Ishikawa (cell line): ENCODE data around the gene SDR42E1.

Experiments used
- CEBPB ChIP-seq: IDR thresholded peaks from 2 replicates; pipeline ENCODE4 v1.6.1; 2012
- EGR1 ChIP-seq: IDR thresholded peaks from 2 replicates; pipeline ENCODE4 v1.6.1; 2012
- FOXM1 ChIP-seq: IDR thresholded peaks from 2 replicates; pipeline ENCODE4 v1.6.1; 2012; ENCODE audit warnings: low read depth, borderline replicate concordance
- REST ChIP-seq: IDR thresholded peaks from 2 replicates; pipeline ENCODE4 v1.6.1; 2012; ENCODE audit warnings: low read depth, mild to moderate bottlenecking
- ZBTB7A ChIP-seq: IDR thresholded peaks from 2 replicates; pipeline ENCODE4 v1.6.1; 2012; ENCODE audit warnings: low read depth

GRCh38 chr16:82042846-82043245, 31.6 kb upstream of the SDR42E1 start:
- TF ChIP-seq ZBTB7A = no peak
- no peak for TF ChIP-seq REST
- no peak for TF ChIP-seq EGR1
- no peak for TF ChIP-seq CEBPB
- TF ChIP-seq FOXM1 = no peak
